H1 (cell line): ENCODE data around the gene SLC43A3. TPM values are rescaled to one million over a fixed set of nuclear protein-coding genes. Genes with fewer than 3 reads are reported as not detected.

Source experiments
- CTCF ChIA-PET: fragments of 300-600 bp; sonication (Branson Sonifier 250); formaldehyde crosslinking; loops from one replicate; lab custom pipeline; 2021; ENCODE audit not compliant: partially characterized antibody; lab: Charles Lee
- POLR2A ChIA-PET: fragments of 300-600 bp; sonication (Branson Sonifier 250); formaldehyde crosslinking; loops from one replicate; lab custom pipeline; 2021; ENCODE audit warnings: inconsistent platforms; ENCODE audit not compliant: partially characterized antibody; lab: Charles Lee
- DNase-seq, 2 experiments: peaks; one replicate each; pipeline versions ENCODE4 v3.0.0 to v3.0.0-alpha.2; 2010 to 2022; ENCODE audit warnings: low spot score in 2 of 2, low read depth in 1 of 2, mixed read lengths in 1 of 2
- FAIRE-seq: peaks from 2 replicates; lab custom pipeline; 2011; peaks lifted over from hg19 to GRCh38; lab: Jason Lieb, UNC
- H2AFZ ChIP-seq: 2 replicates; pipeline ENCODE4 v1.8.1; 2012; ENCODE audit warnings: low read length, inconsistent platforms
- H2AK5ac ChIP-seq: 2 replicates; pipeline ENCODE4 v1.6.1; 2013; ENCODE audit warnings: low read depth, low read length
- H2BK120ac ChIP-seq: replicated peaks from 2 replicates; pipeline ENCODE3; 2013; ENCODE audit warnings: low read depth, low read length, inconsistent platforms
- H2BK12ac ChIP-seq: 2 replicates; pipeline ENCODE4 v1.6.1; 2013; ENCODE audit warnings: low read depth, low read length
- H2BK15ac ChIP-seq: 2 replicates; pipeline ENCODE4 v1.6.1; 2013; ENCODE audit warnings: low read length
- H2BK20ac ChIP-seq: 2 replicates; pipeline ENCODE4 v1.6.1; 2013; ENCODE audit warnings: low read length
- H2BK5ac ChIP-seq: 2 replicates; pipeline ENCODE4 v1.6.1; 2013; ENCODE audit warnings: low read depth, low read length
- H3K14ac ChIP-seq: 2 replicates; pipeline ENCODE4 v1.6.1; 2013; ENCODE audit warnings: inconsistent platforms; ENCODE audit not compliant: insufficient read length
- H3K18ac ChIP-seq: 2 replicates; pipeline ENCODE4 v1.6.1; 2013; ENCODE audit warnings: low read length; ENCODE audit errors: extremely low read depth
- H3K23ac ChIP-seq: 2 replicates; pipeline ENCODE4 v1.6.1; 2013; ENCODE audit warnings: inconsistent platforms; ENCODE audit not compliant: insufficient read length
- H3K23me2 ChIP-seq: 2 replicates; pipeline ENCODE4 v1.6.1; 2013; ENCODE audit warnings: low read depth, low read length
- H3K27ac ChIP-seq: 2 replicates; pipeline ENCODE4 v1.6.1; 2011; ENCODE audit warnings: low read depth, low read length, inconsistent platforms
- H3K27me3 ChIP-seq, 4 experiments: replicated peaks in 1 of 4; 1 replicate in 1 of 4; 2 replicates in 3 of 4; pipeline versions ENCODE4 v1.6.1 to v1.8.1; 2011 to 2013; ENCODE audit warnings: low read length in 3 of 4, mild to moderate bottlenecking in 3 of 4, inconsistent platforms in 2 of 4, mixed read lengths in 2 of 4, moderate library complexity in 1 of 4; ENCODE audit not compliant: control insufficient read depth in 3 of 4, insufficient read depth in 3 of 4; ENCODE audit errors: extremely low read depth in 1 of 4
- H3K36me3 ChIP-seq, 4 experiments: 2 replicates each; pipeline versions ENCODE4 v1.6.1 to v1.8.1; 2011 to 2013; ENCODE audit warnings: mild to moderate bottlenecking in 4 of 4, low read length in 3 of 4, moderate library complexity in 2 of 4, control low read depth in 1 of 4, inconsistent platforms in 1 of 4; ENCODE audit not compliant: insufficient read depth in 4 of 4, control insufficient read depth in 2 of 4
- H3K4ac ChIP-seq: replicated peaks from 2 replicates; pipeline ENCODE3; 2013; ENCODE audit warnings: low read length, low read depth, mixed read lengths, inconsistent platforms; ENCODE audit not compliant: insufficient read length
- H3K4me1 ChIP-seq, 4 experiments: replicated peaks in 1 of 4; 1 replicate in 1 of 4; 2 replicates in 3 of 4; pipeline versions ENCODE4 v1.6.1 to v1.8.1; 2011 to 2013; ENCODE audit warnings: low read length in 3 of 4, inconsistent platforms in 2 of 4, mixed read lengths in 1 of 4; ENCODE audit not compliant: insufficient read depth in 4 of 4, control insufficient read depth in 3 of 4
- H3K4me2 ChIP-seq, 2 experiments: 2 replicates each; pipeline versions ENCODE4 v1.6.1 to v1.8.1; 2011 to 2013; ENCODE audit warnings: low read depth in 2 of 2, low read length in 2 of 2, control low read depth in 1 of 2, inconsistent platforms in 1 of 2, mild to moderate bottlenecking in 1 of 2; ENCODE audit not compliant: insufficient read depth in 1 of 2
- H3K4me3 ChIP-seq, 4 experiments: fragments of 200-600, 300-600 bp in 1 of 4; sonication (generic), shearing (Covaris generic), sonication (Bioruptor Twin) in 1 of 4; 2 replicates each; pipeline versions ENCODE4 v1.5.1 to v1.8.1; 2011 to 2016; ENCODE audit warnings: low read length in 4 of 4, low read depth in 3 of 4, control low read depth in 2 of 4, inconsistent platforms in 2 of 4, mild to moderate bottlenecking in 2 of 4, mixed read lengths in 1 of 4, moderate library complexity in 1 of 4; ENCODE audit not compliant: insufficient read depth in 2 of 4; ENCODE audit errors: extremely low read depth in 1 of 4
- H3K56ac ChIP-seq: replicated peaks from 2 replicates; pipeline ENCODE3; 2013; ENCODE audit warnings: low read depth, mild to moderate bottlenecking, mixed read lengths, low read length, inconsistent platforms; ENCODE audit not compliant: insufficient read length
- H3K79me1 ChIP-seq: 2 replicates; pipeline ENCODE4 v1.6.1; 2013; ENCODE audit warnings: low read depth, low read length, control low read depth
- H3K79me2 ChIP-seq, 2 experiments: 2 replicates each; pipeline versions ENCODE4 v1.6.1 to v1.8.1; 2012 to 2013; ENCODE audit warnings: low read length in 2 of 2, mild to moderate bottlenecking in 2 of 2, inconsistent platforms in 1 of 2; ENCODE audit not compliant: insufficient read depth in 2 of 2, control insufficient read depth in 1 of 2
- H3K9ac ChIP-seq, 4 experiments: replicated peaks in 1 of 4; 1 replicate in 1 of 4; 2 replicates in 3 of 4; pipeline versions ENCODE4 v1.6.1 to v1.8.1; 2011 to 2013; ENCODE audit warnings: low read depth in 3 of 4, low read length in 3 of 4, control low read depth in 2 of 4, mild to moderate bottlenecking in 2 of 4, moderate library complexity in 2 of 4, inconsistent platforms in 1 of 4; ENCODE audit errors: extremely low read depth in 1 of 4
- H3K9me3 ChIP-seq, 2 experiments: 2 replicates each; pipeline versions ENCODE4 v1.6.1 to v1.8.1; 2012 to 2013; ENCODE audit warnings: mild to moderate bottlenecking in 2 of 2, moderate library complexity in 2 of 2, control low read depth in 1 of 2, inconsistent platforms in 1 of 2, low read depth in 1 of 2, low read length in 1 of 2, mixed read lengths in 1 of 2; ENCODE audit not compliant: insufficient read depth in 2 of 2
- H4K20me1 ChIP-seq, 2 experiments: replicated peaks in 1 of 2; 2 replicates each; pipeline versions ENCODE3 to v1.8.1; 2011 to 2013; ENCODE audit warnings: inconsistent platforms in 2 of 2, low read length in 2 of 2, mild to moderate bottlenecking in 1 of 2; ENCODE audit not compliant: insufficient read depth in 2 of 2, control insufficient read depth in 1 of 2
- H4K5ac ChIP-seq: 2 replicates; pipeline ENCODE4 v1.6.1; 2013; ENCODE audit warnings: low read length, low read depth, mixed read lengths, inconsistent platforms; ENCODE audit not compliant: insufficient read length
- H4K8ac ChIP-seq: 2 replicates; pipeline ENCODE4 v1.8.0; 2013; ENCODE audit warnings: mild to moderate bottlenecking, moderate library complexity, low read length, inconsistent platforms; ENCODE audit not compliant: insufficient read depth; ENCODE audit errors: extremely low read depth
- H4K91ac ChIP-seq: replicated peaks from 2 replicates; pipeline ENCODE3; 2013; ENCODE audit warnings: low read length, mixed read lengths, inconsistent platforms; ENCODE audit not compliant: insufficient read length
- EGR1 ChIP-seq: IDR thresholded peaks from 2 replicates; pipeline ENCODE4 v1.6.1; 2011; ENCODE audit warnings: low read depth, low read length, borderline replicate concordance
- POLR2AphosphoS5 ChIP-seq: IDR thresholded peaks from 2 replicates; pipeline ENCODE4 v1.6.1; 2011; ENCODE audit warnings: low read depth, low read length
- YY1 ChIP-seq: IDR thresholded peaks from 2 replicates; pipeline ENCODE4 v1.6.1; 2011; ENCODE audit warnings: low read depth, mild to moderate bottlenecking, low read length
- WGBS, 2 experiments: shearing (Covaris generic) in 1 of 2; methylation state at CpG; one replicate each; pipeline versions ENCODE4 v1.1.6 to v1.1.7; 2013 to 2015; ENCODE audit warnings: low lambda C conversion rate in 2 of 2, mixed read lengths in 2 of 2, inconsistent platforms in 1 of 2, low coverage in 1 of 2, missing lambda C conversion rate in 1 of 2; ENCODE audit not compliant: insufficient replicate concordance in 2 of 2, insufficient coverage in 1 of 2, insufficient read length in 1 of 2; ENCODE audit errors: extremely low coverage in 1 of 2, missing lambda C conversion rate in 1 of 2; 5-methylcytosine and 5-hydroxymethylcytosine counted together
- polyA plus RNA-seq, 7 experiments: library from polyadenylated mRNA; depleted of rRNA in 3 of 7; stranded (reverse) in 5 of 7; unstranded in 2 of 7; fragments of >200 nt in 5 of 7; fragments of 200-250 nt in 2 of 7; gene quantifications; 1 replicate in 5 of 7; 2 replicates in 1 of 7; 4 replicates in 1 of 7; pipeline versions ENCODE4 v1.2.1 to v1.2.3, GENCODE V29; 2011 to 2013; ENCODE audit warnings: missing spikeins in 2 of 7, mixed read lengths in 2 of 7
- total RNA-seq: library from RNA; stranded (reverse); fragmentation: NEBNext Ultra II Directional; extraction: Animal tissue kit (Norgen Biotek cat#: 25700); gene quantifications from 2 replicates; pipeline ENCODE4 v1.2.1, GENCODE V29; 2021
- TF ChIP-seq, protein P1 (sequence below), 3 experiments: IDR thresholded peaks; 1 replicate in 2 of 3; 2 replicates in 1 of 3; pipeline versions ENCODE4 v1.5.1 to v1.6.1; 2011; ENCODE audit warnings: low read length in 3 of 3, mild to moderate bottlenecking in 3 of 3, inconsistent platforms in 2 of 3, low read depth in 1 of 3, moderate library complexity in 1 of 3; ENCODE audit not compliant: insufficient read depth in 1 of 3; ENCODE audit errors: control extremely low read depth in 1 of 3

The SLC43A3 gene
- total and polyA plus RNA-seq, 2 of the 8 experiments (the other 6 are each of a cell fraction or from before 2014, with no cell fraction given) = 31.8 to 67.8 TPM

GRCh38 chr11:57453543-57454177 lies 26.7 kb upstream of the SLC43A3 start:
- POLR2A ChIA-PET = interaction anchor here (0.7 to 1.4 kb wide), 3 partner anchors 24 to 188 kb away, joined by 3 to 4 read pairs (median 3); no protein-coding TSS in a partner anchor
- H3K9ac ChIP-seq = no peak overlapping the region
- H3K14ac ChIP-seq = no peak overlapping the region
- H4K91ac ChIP-seq = no peak overlapping the region
- no peak overlapping the region for H2AFZ ChIP-seq
- H3K79me2 ChIP-seq = no peaks in the 10 kb centered on the region
- no peaks in the 10 kb centered on the region for H3K9me3 ChIP-seq
- H2BK12ac ChIP-seq = no peak overlapping the region
- H3K4me3 ChIP-seq = no peak overlapping the region
- FAIRE-seq = no peak
- H3K4me2 ChIP-seq = no peak overlapping the region
- CTCF ChIA-PET = interaction anchor here (0.7 to 14.0 kb wide), 7 partner anchors 14 to 108 kb away, joined by 3 to 452 read pairs (median 3); partner anchors contain the start of gene SLC43A3
- H3K4me1 ChIP-seq = peaks cover 0 to 6% (median 4%) of the 10 kb centered on the region in 4 experiments; a peak in 4 of 7 replicates
- peaks cover 7% of the 10 kb centered on the region; the same call in 1 of the 2 replicates for H3K23me2 ChIP-seq
- DNase-seq = no peak
- H2BK20ac ChIP-seq = no peak overlapping the region
- H3K18ac ChIP-seq = no peak overlapping the region
- no peaks in the 10 kb centered on the region for H3K36me3 ChIP-seq
- peaks cover 0 to 16% (median 8%) of the 10 kb centered on the region in 4 experiments; a peak in 5 of 7 replicates for H3K27me3 ChIP-seq
- H3K79me1 ChIP-seq = no peaks in the 10 kb centered on the region
- H4K8ac ChIP-seq = no peak overlapping the region
- H3K27ac ChIP-seq = no peak overlapping the region
- H2BK15ac ChIP-seq = no peak overlapping the region
- H3K4ac ChIP-seq = no peak overlapping the region
- no peak overlapping the region for H2BK120ac ChIP-seq
- no peak overlapping the region for H3K56ac ChIP-seq
- no peaks in the 10 kb centered on the region for H4K20me1 ChIP-seq
- H2BK5ac ChIP-seq = no peak overlapping the region
- no peak overlapping the region for H2AK5ac ChIP-seq
- 90% methylated on average over 2 of the region's 2 CpGs; no CpG with 5 or more reads in 1 of the 2 experiments for WGBS, 2 experiments
- no peak overlapping the region for H4K5ac ChIP-seq
- H3K23ac ChIP-seq = no peak overlapping the region
- TF ChIP-seq EGR1 (no peak), POLR2AphosphoS5 (no peak), YY1 (no peak)
- TF ChIP-seq, protein P1, sequence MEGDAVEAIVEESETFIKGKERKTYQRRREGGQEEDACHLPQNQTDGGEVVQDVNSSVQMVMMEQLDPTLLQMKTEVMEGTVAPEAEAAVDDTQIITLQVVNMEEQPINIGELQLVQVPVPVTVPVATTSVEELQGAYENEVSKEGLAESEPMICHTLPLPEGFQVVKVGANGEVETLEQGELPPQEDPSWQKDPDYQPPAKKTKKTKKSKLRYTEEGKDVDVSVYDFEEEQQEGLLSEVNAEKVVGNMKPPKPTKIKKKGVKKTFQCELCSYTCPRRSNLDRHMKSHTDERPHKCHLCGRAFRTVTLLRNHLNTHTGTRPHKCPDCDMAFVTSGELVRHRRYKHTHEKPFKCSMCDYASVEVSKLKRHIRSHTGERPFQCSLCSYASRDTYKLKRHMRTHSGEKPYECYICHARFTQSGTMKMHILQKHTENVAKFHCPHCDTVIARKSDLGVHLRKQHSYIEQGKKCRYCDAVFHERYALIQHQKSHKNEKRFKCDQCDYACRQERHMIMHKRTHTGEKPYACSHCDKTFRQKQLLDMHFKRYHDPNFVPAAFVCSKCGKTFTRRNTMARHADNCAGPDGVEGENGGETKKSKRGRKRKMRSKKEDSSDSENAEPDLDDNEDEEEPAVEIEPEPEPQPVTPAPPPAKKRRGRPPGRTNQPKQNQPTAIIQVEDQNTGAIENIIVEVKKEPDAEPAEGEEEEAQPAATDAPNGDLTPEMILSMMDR (IDR thresholded peaks at IDR 0.05; ENCODE audit: control extremely low read depth in 1 of 3, insufficient read depth in 1 of 3, low read depth in 1 of 3, low read length in 3 of 3) = no peak
